NCI-H2196 (cell line): ENCODE data around the gene LEPR.
"Not testable (repeated sequence)": the region's sequence is repeated elsewhere in the genome, so short reads cannot be mapped to it uniquely, and the experiment has no call there.

Experiments
- DNase-seq: peaks from one replicate; lab custom pipeline; 2025; ENCODE audit not compliant: unreplicated experiment; lab: John Stamatoyannopoulos, UW

LEPR gene, protein sequence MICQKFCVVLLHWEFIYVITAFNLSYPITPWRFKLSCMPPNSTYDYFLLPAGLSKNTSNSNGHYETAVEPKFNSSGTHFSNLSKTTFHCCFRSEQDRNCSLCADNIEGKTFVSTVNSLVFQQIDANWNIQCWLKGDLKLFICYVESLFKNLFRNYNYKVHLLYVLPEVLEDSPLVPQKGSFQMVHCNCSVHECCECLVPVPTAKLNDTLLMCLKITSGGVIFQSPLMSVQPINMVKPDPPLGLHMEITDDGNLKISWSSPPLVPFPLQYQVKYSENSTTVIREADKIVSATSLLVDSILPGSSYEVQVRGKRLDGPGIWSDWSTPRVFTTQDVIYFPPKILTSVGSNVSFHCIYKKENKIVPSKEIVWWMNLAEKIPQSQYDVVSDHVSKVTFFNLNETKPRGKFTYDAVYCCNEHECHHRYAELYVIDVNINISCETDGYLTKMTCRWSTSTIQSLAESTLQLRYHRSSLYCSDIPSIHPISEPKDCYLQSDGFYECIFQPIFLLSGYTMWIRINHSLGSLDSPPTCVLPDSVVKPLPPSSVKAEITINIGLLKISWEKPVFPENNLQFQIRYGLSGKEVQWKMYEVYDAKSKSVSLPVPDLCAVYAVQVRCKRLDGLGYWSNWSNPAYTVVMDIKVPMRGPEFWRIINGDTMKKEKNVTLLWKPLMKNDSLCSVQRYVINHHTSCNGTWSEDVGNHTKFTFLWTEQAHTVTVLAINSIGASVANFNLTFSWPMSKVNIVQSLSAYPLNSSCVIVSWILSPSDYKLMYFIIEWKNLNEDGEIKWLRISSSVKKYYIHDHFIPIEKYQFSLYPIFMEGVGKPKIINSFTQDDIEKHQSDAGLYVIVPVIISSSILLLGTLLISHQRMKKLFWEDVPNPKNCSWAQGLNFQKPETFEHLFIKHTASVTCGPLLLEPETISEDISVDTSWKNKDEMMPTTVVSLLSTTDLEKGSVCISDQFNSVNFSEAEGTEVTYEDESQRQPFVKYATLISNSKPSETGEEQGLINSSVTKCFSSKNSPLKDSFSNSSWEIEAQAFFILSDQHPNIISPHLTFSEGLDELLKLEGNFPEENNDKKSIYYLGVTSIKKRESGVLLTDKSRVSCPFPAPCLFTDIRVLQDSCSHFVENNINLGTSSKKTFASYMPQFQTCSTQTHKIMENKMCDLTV

GRCh38 chr1:65420590-65421350 is at the start of gene LEPR, which contains the start of gene LEPROT:
LEPR (plus strand) TSS chr1:65420668; CDS start chr1:65565566, 144,898 bp downstream.
LEPROT (plus strand) TSS chr1:65420668; CDS start chr1:65420725, 57 bp downstream.
- DNase-seq = peak; percentile 98

DNA sequence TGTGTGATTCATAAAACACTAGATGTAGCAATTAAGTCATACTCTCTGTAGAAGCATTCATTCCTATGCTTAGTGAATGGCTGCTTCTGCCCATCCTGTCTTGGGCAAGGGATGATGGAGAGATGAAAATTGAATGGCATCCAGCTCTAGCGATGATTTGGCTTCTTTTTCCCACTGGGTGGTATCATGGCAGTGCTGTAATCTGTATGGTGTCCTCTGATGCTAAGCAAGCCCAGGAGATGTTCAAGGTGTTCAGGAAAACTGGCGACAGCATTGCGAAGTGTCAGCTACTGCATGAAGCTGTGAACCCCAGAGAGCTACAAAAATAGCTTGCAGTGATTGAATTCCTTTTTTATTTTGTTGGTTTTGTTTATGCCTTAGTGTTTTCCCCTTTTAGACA is 48.9 kb upstream of the LEPR start:
- no peak for DNase-seq

DNA sequence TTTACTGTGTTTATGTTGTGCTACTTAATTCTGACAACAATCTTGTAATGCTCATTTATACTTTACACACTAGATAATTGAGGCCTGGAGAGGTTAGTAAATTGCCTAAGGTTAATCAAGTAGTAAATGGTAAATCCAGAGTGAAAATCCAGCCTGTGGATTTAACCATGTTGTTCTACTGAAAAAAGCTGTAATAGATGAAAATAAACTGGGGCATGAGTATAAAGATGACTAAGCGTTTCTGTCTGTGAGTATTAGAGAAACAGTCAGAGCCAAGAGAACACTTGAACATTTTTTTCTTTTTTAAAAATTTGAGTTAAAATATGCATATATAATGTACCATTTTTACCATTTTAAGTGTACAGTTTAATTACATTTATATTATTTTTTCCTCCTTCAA is 47.9 kb upstream of the LEPR start:
- no peak for DNase-seq

- DNase-seq = no peak
Measured at GRCh38 chr1:65377496-65378246, 42.8 kb upstream of the LEPR start.

- no peak for DNase-seq
Measured at GRCh38 chr1:65378247-65378946, 42.1 kb upstream of the LEPR start.

GRCh38 chr1:65384426-65384825 is 36.0 kb upstream of the LEPR start:
- DNase-seq = not testable (repeated sequence)

- no peak for DNase-seq
Measured at GRCh38 chr1:65386439-65386838, 34.0 kb upstream of the LEPR start.

- DNase-seq = no peak
Measured at GRCh38 chr1:65387821-65388220, 32.6 kb upstream of the LEPR start.

- DNase-seq = no peak
Measured at GRCh38 chr1:65388908-65389695, 31.4 kb upstream of the LEPR start.

DNA sequence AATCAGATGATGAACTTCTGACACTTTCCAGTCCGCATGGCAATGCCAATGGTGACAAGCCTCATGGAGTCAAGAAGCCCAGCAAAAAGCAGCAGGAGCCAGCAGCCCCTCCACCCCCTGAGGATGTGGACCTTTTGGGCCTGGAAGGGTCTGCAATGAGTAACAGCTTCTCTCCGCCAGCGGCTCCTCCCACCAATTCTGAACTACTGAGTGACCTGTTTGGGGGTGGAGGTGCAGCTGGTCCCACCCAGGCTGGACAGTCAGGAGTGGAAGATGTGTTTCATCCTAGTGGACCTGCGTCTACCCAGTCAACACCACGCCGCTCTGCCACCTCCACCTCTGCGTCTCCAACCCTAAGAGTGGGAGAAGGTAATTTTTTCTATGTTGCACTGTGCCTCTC is 28.0 kb upstream of the LEPR start:
- no peak for DNase-seq

DNA sequence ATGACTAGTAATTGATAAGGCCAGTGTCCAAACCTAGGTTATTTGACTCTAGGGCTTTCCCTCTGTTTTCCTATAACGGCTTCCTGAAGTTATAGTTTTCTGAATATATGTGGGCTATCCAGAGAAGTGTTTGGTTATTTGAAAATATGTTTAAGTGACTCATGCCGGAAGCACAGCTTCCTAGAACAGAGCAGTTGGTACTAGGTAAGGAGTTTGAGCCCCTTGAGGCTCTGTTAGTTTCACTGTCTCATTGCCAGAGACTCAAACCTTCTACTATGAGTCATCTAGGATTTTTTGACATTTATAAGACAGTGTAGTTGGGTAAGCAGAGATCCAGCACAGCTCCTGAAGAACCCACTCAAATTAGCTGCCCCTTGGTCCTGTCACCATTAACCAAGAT is 27.1 kb upstream of the LEPR start:
- DNase-seq = no peak

DNA sequence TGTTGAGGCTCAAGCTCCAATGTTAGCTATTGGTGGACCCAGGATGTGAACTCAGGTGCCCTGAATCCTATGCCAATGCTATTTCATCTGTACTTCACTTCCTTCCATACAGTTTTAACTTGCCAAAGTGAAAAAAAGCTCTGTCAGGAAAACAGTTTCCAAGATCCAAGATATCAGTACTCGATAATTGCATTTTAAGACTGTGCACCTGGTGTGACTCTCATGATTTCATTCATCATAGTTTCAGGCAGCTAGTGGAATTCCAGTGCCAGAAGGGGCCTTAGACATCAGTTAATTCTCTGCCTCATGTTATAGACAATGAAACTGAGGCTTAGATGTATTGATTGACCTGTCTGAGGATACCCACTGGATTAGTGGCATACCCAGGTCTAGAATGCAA is 26.5 kb upstream of the LEPR start:
- DNase-seq = no peak

DNA sequence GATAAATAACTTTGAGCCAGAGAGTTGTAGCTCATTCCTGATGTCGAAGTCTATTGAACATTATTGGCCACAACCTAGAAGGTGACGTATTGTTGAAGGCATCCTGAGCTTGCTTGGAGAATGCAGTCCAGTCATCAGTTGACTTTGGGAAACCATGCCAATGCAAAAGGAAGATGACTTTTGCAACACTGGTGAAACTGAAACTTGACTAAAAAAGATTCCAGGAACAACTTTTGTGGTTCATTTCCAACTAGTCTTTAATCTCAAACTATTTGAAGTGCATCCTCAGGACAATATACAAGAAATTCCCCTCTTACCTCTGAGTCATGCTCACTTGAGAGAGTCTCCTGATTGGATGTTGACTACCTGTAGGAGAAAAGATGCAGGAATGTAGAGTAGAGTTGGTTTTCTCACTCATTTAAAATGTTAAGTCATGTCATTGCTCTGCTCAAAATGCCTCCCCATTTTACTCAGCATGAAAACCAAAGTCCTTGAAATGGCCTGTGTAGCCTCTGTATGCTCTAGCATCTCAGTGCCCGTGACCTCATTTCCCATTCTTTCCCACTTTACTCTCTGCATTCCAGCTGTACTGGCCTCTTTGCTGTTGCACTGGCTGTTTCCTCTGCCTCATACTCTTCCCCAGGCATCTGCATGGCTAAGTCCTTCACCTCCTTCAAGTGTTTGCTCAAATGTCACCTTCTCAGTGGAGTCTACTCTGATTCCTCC is 24.4 kb upstream of the LEPR start:
- DNase-seq = no peak

- no peak for DNase-seq
Measured at GRCh38 chr1:65398083-65398482, 22.4 kb upstream of the LEPR start.

DNA sequence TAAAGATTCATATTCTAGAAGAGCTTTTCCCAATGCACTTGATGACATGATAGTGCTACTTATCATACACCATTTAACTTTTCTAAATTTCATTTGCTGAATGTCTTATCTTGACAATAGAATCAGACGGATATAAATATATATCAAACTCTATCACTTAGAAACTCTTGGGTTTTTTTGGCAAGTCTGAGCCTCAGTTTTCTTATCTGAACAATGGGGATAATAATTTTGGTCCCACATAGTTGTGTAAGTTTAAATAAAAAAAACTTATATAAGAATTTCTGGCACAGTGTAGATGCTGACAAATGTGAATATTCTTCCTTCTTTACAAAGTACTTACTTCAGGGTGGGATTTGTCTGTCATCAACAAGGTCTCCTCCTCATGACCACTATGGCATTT is 21.5 kb upstream of the LEPR start:
- no peak for DNase-seq

- DNase-seq = no peak
Measured at GRCh38 chr1:65401612-65402011, 18.9 kb upstream of the LEPR start.

DNA sequence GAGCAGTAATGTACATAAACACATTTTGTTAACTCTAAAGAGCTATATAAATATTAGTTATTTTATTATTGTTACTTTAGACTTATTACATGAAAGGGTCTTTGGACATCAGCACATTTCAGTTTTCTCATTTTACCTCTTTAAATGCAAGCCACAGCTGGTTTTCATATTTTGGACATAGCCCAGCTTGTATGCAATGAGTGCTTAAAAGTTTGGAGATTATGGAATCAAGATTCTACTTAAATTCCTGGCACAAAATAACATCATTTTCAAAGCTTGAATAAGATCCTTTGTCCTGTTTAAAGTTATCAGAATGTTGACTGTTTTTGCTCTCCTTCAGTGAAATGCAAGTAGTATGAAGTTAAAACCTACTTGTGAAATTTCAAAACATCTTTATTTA is 15.5 kb upstream of the LEPR start:
- DNase-seq = no peak

GRCh38 chr1:65407877-65408276 is 12.6 kb upstream of the LEPR start:
- no peak for DNase-seq
